MM.1S (cell line): ENCODE data around the gene SLC24A3.

Experiments used
- DNase-seq: peaks from one replicate; pipeline ENCODE4 v3.0.0-alpha.2; 2015
- H2AFZ ChIP-seq: fragments of 300-600 bp; sonication (generic); 2 replicates; pipeline ENCODE4 v1.6.0; 2016; ENCODE audit warnings: antibody characterized with exemption, low read length
- H3F3A ChIP-seq: fragments of 300-600 bp; sonication (generic); 2 replicates; pipeline ENCODE4 v1.6.1; 2016; ENCODE audit warnings: mild to moderate bottlenecking, antibody characterized with exemption, low read length, moderate library complexity, mixed read lengths; ENCODE audit not compliant: insufficient read depth
- H3K27ac ChIP-seq: fragments of 300-600 bp; sonication (generic); 2 replicates; pipeline ENCODE4 v1.5.1; 2016; ENCODE audit warnings: mild to moderate bottlenecking, low read length
- H3K27me3 ChIP-seq: fragments of 300-600 bp; sonication (generic); replicated peaks from 2 replicates; pipeline ENCODE4 v1.6.0; 2016; ENCODE audit warnings: low read length; ENCODE audit not compliant: insufficient read depth
- H3K36me3 ChIP-seq: fragments of 300-600 bp; sonication (generic); replicated peaks from 2 replicates; pipeline ENCODE4 v1.6.1; 2016; ENCODE audit warnings: mild to moderate bottlenecking, low read length, mixed read lengths; ENCODE audit not compliant: insufficient read depth
- H3K4me1 ChIP-seq: fragments of 300-600 bp; sonication (generic); 2 replicates; pipeline ENCODE4 v1.6.1; 2016; ENCODE audit warnings: low read length, mixed read lengths
- H3K4me2 ChIP-seq: fragments of 300-600 bp; sonication (generic); 2 replicates; pipeline ENCODE4 v1.6.0; 2016; ENCODE audit warnings: low read depth, low read length
- H3K4me3 ChIP-seq: fragments of 300-600 bp; sonication (generic); 2 replicates; pipeline ENCODE4 v1.5.1; 2016; ENCODE audit warnings: low read length, mixed read lengths
- H3K79me2 ChIP-seq: fragments of 300-600 bp; sonication (generic); 2 replicates; pipeline ENCODE4 v1.6.1; 2016; ENCODE audit warnings: mixed run types, low read length, mixed read lengths
- H3K9ac ChIP-seq: fragments of 300-600 bp; sonication (generic); 2 replicates; pipeline ENCODE4 v1.6.1; 2016; ENCODE audit warnings: low read length, mixed read lengths
- H3K9me2 ChIP-seq: fragments of 300-600 bp; sonication (generic); replicated peaks from 2 replicates; pipeline ENCODE4 v1.6.1; 2016; ENCODE audit warnings: mild to moderate bottlenecking, low read length, mixed read lengths; ENCODE audit not compliant: insufficient read depth
- H3K9me3 ChIP-seq: fragments of 300-600 bp; sonication (generic); replicated peaks from 2 replicates; pipeline ENCODE4 v1.6.1; 2016; ENCODE audit warnings: mild to moderate bottlenecking, low read length, mixed read lengths; ENCODE audit not compliant: insufficient read depth
- H4K20me1 ChIP-seq: fragments of 300-600 bp; sonication (generic); 2 replicates; pipeline ENCODE4 v1.6.1; 2016; ENCODE audit warnings: mild to moderate bottlenecking, low read length, moderate library complexity, mixed read lengths; ENCODE audit not compliant: insufficient read depth
- EZH2 ChIP-seq: fragments of 300-600 bp; sonication (generic); optimal IDR thresholded peaks from 2 replicates; pipeline ENCODE3; 2017; ENCODE audit warnings: low read depth, mild to moderate bottlenecking, antibody characterized with exemption, low read length, mixed read lengths
- EZH2phosphoT487 ChIP-seq: fragments of 300-600 bp; sonication (generic); IDR thresholded peaks from 2 replicates; pipeline ENCODE4 v1.6.1; 2018; ENCODE audit warnings: antibody characterized with exemption, low read length
- TF ChIP-seq, protein P1 (sequence below): fragments of 300-600 bp; sonication (generic); IDR thresholded peaks from 2 replicates; pipeline ENCODE4 v1.5.1; 2016; ENCODE audit warnings: antibody characterized with exemption, low read length, mixed read lengths

Gene SLC24A3

GRCh38 chr20:19696620-19697019, 484.2 kb downstream of the SLC24A3 start:
- Histone ChIP-seq H3K27ac (no peak overlapping the region), H2AFZ (no peak overlapping the region), H3K9me3 (no peaks in the 10 kb centered on the region), H3K4me1 (peaks cover 13% of the 10 kb centered on the region), H3K79me2 (no peaks in the 10 kb centered on the region), H3F3A (no peaks in the 10 kb centered on the region), H3K4me2 (no peak overlapping the region), H3K27me3 (no peaks in the 10 kb centered on the region), H4K20me1 (no peaks in the 10 kb centered on the region), H3K9ac (no peak overlapping the region), H3K4me3 (no peak overlapping the region), H3K9me2 (no peaks in the 10 kb centered on the region), H3K36me3 (no peaks in the 10 kb centered on the region)
- TF ChIP-seq, protein P1, sequence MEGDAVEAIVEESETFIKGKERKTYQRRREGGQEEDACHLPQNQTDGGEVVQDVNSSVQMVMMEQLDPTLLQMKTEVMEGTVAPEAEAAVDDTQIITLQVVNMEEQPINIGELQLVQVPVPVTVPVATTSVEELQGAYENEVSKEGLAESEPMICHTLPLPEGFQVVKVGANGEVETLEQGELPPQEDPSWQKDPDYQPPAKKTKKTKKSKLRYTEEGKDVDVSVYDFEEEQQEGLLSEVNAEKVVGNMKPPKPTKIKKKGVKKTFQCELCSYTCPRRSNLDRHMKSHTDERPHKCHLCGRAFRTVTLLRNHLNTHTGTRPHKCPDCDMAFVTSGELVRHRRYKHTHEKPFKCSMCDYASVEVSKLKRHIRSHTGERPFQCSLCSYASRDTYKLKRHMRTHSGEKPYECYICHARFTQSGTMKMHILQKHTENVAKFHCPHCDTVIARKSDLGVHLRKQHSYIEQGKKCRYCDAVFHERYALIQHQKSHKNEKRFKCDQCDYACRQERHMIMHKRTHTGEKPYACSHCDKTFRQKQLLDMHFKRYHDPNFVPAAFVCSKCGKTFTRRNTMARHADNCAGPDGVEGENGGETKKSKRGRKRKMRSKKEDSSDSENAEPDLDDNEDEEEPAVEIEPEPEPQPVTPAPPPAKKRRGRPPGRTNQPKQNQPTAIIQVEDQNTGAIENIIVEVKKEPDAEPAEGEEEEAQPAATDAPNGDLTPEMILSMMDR: no peak
- TF ChIP-seq EZH2phosphoT487: no peak
- TF ChIP-seq EZH2: no peak
- DNase-seq: no peak

- H4K20me1 ChIP-seq: no peaks in the 10 kb centered on the region
- H3K4me3 ChIP-seq: no peak overlapping the region
- no peak overlapping the region for H2AFZ ChIP-seq
- H3K36me3 ChIP-seq: no peaks in the 10 kb centered on the region
- no peak for DNase-seq
- H3F3A ChIP-seq: no peaks in the 10 kb centered on the region
- H3K79me2 ChIP-seq: no peaks in the 10 kb centered on the region
- H3K9me3 ChIP-seq: no peaks in the 10 kb centered on the region
- no peak for TF ChIP-seq EZH2phosphoT487
- TF ChIP-seq, protein P1: no peak
- TF ChIP-seq EZH2: no peak
- H3K9me2 ChIP-seq: no peaks in the 10 kb centered on the region
- H3K27me3 ChIP-seq: no peaks in the 10 kb centered on the region
- no peak overlapping the region for H3K27ac ChIP-seq
- peaks cover 10% of the 10 kb centered on the region for H3K4me1 ChIP-seq
- H3K4me2 ChIP-seq: no peak overlapping the region
- H3K9ac ChIP-seq: no peak overlapping the region
Measured at GRCh38 chr20:19697415-19697814, 485.0 kb downstream of the SLC24A3 start.

DNA sequence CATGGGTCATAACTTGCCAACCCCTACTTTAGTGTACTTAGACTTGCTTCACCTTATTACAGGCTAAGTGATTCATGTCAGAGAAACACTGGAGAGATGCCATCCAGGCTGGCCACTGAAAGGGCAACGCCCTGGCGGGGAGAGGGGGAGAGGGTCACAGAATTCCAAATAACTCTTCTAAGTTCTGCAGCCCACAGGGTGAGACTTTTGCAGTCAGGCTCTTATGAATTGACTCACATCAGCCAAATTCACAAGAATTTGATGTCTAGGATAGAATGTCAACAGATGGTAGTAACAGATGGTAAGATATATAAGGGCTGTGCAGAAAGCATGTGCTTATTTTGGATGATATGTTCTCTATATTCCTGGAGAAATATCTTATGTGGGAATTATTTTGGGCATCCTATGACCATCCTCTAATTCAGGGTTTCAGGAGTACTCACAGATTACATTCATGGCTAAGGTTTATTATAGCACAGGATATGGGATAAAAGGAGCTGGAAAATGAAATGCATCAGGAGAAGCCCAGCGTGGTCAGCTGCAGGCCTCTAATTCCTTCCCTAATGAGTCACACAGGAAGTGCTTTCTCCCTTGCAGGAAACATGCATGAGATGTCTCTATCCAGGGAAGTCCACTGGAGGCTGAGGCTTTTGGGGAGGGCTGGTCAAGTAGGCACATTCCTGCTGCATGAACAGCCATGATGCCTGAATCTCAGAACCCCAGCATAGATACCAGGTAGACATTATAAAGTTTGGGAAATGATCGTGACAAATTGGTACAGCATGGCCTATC, 486.9 kb downstream of the SLC24A3 start:
- no peak overlapping the region for H3K9ac ChIP-seq
- H3K9me3 ChIP-seq: no peaks in the 10 kb centered on the region
- no peak overlapping the region for H2AFZ ChIP-seq
- H3K79me2 ChIP-seq: no peaks in the 10 kb centered on the region
- H3F3A ChIP-seq: no peaks in the 10 kb centered on the region
- no peaks in the 10 kb centered on the region for H4K20me1 ChIP-seq
- no peak for DNase-seq
- no peak overlapping the region for H3K4me2 ChIP-seq
- H3K4me3 ChIP-seq: no peak overlapping the region
- H3K36me3 ChIP-seq: no peaks in the 10 kb centered on the region
- H3K27ac ChIP-seq: no peak overlapping the region
- H3K27me3 ChIP-seq: no peaks in the 10 kb centered on the region
- H3K4me1 ChIP-seq: peaks cover 9% of the 10 kb centered on the region; the same call in 1 of the 2 replicates
- no peaks in the 10 kb centered on the region for H3K9me2 ChIP-seq
- TF ChIP-seq EZH2: no peak
- TF ChIP-seq, protein P1: no peak
- no peak for TF ChIP-seq EZH2phosphoT487
